ENCODE results near the gene CHD8.

CHD8 gene

DNA sequence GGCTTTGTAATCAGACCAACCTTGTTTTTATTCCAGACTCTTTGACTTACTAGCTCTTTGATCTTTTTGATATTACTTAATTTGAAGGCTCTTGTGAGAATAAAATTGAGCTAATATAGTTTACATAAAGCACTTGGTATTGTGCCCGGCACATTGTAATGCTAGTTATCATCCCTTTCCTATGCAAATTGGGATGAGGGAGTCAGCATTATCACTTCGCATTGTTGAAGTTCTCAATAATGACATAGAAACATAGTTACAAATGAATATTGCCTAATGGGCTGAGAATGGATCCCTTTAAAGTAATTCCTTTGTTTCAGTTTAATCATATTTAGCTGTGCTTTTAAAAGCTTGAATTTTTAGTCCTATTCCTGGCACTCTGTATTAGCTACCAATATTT, 108.7 kb downstream of the CHD8 start:
- Histone ChIP-seq H3K79me2 (ENCODE audit: insufficient read depth, low read length) (no peaks in the 10 kb centered on the region), H3K4me3 (ENCODE audit: low read depth, low read length, poor library complexity, severe bottlenecking) (no peak overlapping the region), H3K27me3 (ENCODE audit: insufficient read depth, low read length) (no peaks in the 10 kb centered on the region; the same call in 1 of the 2 replicates), H2AFZ (ENCODE audit: low read length) (no peak overlapping the region), H3K9ac (ENCODE audit: low read length) (no peak overlapping the region), H3K36me3 (ENCODE audit: insufficient read depth, low read length) (peaks cover 19% of the 10 kb centered on the region), H3K27ac (ENCODE audit: low read depth, low read length, poor library complexity, severe bottlenecking) (no peak overlapping the region), H4K20me1 (ENCODE audit: insufficient read depth, low read length) (no peaks in the 10 kb centered on the region), H3K4me1 (ENCODE audit: insufficient read depth, low read length, severe bottlenecking) (peaks cover under 1% of the 10 kb centered on the region), H3K9me3 (ENCODE audit: low read length) (no peaks in the 10 kb centered on the region), H3K9me2 (ENCODE audit: low read depth, low read length) (no peaks in the 10 kb centered on the region), H3F3A (ENCODE audit: insufficient read depth, low read length) (no peaks in the 10 kb centered on the region), H3K4me2 (ENCODE audit: low read length) (no peak overlapping the region)
- TF ChIP-seq EZH2 (IDR thresholded peaks at IDR 0.05; ENCODE audit: borderline replicate concordance, low read length), result no peak
- TF ChIP-seq, protein P1, sequence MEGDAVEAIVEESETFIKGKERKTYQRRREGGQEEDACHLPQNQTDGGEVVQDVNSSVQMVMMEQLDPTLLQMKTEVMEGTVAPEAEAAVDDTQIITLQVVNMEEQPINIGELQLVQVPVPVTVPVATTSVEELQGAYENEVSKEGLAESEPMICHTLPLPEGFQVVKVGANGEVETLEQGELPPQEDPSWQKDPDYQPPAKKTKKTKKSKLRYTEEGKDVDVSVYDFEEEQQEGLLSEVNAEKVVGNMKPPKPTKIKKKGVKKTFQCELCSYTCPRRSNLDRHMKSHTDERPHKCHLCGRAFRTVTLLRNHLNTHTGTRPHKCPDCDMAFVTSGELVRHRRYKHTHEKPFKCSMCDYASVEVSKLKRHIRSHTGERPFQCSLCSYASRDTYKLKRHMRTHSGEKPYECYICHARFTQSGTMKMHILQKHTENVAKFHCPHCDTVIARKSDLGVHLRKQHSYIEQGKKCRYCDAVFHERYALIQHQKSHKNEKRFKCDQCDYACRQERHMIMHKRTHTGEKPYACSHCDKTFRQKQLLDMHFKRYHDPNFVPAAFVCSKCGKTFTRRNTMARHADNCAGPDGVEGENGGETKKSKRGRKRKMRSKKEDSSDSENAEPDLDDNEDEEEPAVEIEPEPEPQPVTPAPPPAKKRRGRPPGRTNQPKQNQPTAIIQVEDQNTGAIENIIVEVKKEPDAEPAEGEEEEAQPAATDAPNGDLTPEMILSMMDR (IDR thresholded peaks at IDR 0.05; ENCODE audit: low read length), result no peak

GRCh38 chr14:21346532-21347135, 109.3 kb downstream of the CHD8 start:
- Histone ChIP-seq H2AFZ (ENCODE audit: low read length) (no peak overlapping the region), H3K9me2 (ENCODE audit: low read depth, low read length) (no peaks in the 10 kb centered on the region), H3K27ac (ENCODE audit: low read depth, low read length, poor library complexity, severe bottlenecking) (no peak overlapping the region), H3K9ac (ENCODE audit: low read length) (no peak overlapping the region), H3K27me3 (ENCODE audit: insufficient read depth, low read length) (no peaks in the 10 kb centered on the region; the same call in 1 of the 2 replicates), H4K20me1 (ENCODE audit: insufficient read depth, low read length) (no peaks in the 10 kb centered on the region), H3K4me1 (ENCODE audit: insufficient read depth, low read length, severe bottlenecking) (no peaks in the 10 kb centered on the region), H3K4me2 (ENCODE audit: low read length) (no peak overlapping the region), H3F3A (ENCODE audit: insufficient read depth, low read length) (no peaks in the 10 kb centered on the region), H3K4me3 (ENCODE audit: low read depth, low read length, poor library complexity, severe bottlenecking) (no peak overlapping the region), H3K79me2 (ENCODE audit: insufficient read depth, low read length) (no peaks in the 10 kb centered on the region), H3K9me3 (ENCODE audit: low read length) (no peaks in the 10 kb centered on the region), H3K36me3 (ENCODE audit: insufficient read depth, low read length) (peaks cover 13% of the 10 kb centered on the region)
- TF ChIP-seq EZH2 (IDR thresholded peaks at IDR 0.05; ENCODE audit: borderline replicate concordance, low read length), result no peak
- TF ChIP-seq, protein P1 (IDR thresholded peaks at IDR 0.05; ENCODE audit: low read length), result no peak

- TF ChIP-seq EZH2 (IDR thresholded peaks at IDR 0.05; ENCODE audit: borderline replicate concordance, low read length), result no peak
- TF ChIP-seq, protein P1 (IDR thresholded peaks at IDR 0.05; ENCODE audit: low read length), result no peak
- no peak overlapping the region for H3K27ac ChIP-seq (ENCODE audit: low read depth, low read length, poor library complexity, severe bottlenecking)
- H3K79me2 ChIP-seq (ENCODE audit: insufficient read depth, low read length), result no peaks in the 10 kb centered on the region
- H3K9me3 ChIP-seq (ENCODE audit: low read length), result no peaks in the 10 kb centered on the region
- peaks cover 5% of the 10 kb centered on the region; the same call in 1 of the 2 replicates for H3K27me3 ChIP-seq (ENCODE audit: insufficient read depth, low read length)
- no peaks in the 10 kb centered on the region for H3K9me2 ChIP-seq (ENCODE audit: low read depth, low read length)
- no peak overlapping the region for H3K9ac ChIP-seq (ENCODE audit: low read length)
- H3K4me1 ChIP-seq (ENCODE audit: insufficient read depth, low read length, severe bottlenecking), result no peaks in the 10 kb centered on the region
- no peaks in the 10 kb centered on the region for H3K36me3 ChIP-seq (ENCODE audit: insufficient read depth, low read length)
- H3K4me3 ChIP-seq (ENCODE audit: low read depth, low read length, poor library complexity, severe bottlenecking), result no peak overlapping the region
- H2AFZ ChIP-seq (ENCODE audit: low read length), result no peak overlapping the region
- no peaks in the 10 kb centered on the region for H3F3A ChIP-seq (ENCODE audit: insufficient read depth, low read length)
- H4K20me1 ChIP-seq (ENCODE audit: insufficient read depth, low read length), result no peaks in the 10 kb centered on the region
- no peak overlapping the region for H3K4me2 ChIP-seq (ENCODE audit: low read length)
Measured at GRCh38 chr14:21343035-21343794, 112.7 kb downstream of the CHD8 start.

Measured in OCI-LY1 (cell line).